ENCODE data around the gene CACNA2D3. TPM values are rescaled to one million over a fixed set of nuclear protein-coding genes. Genes with fewer than 3 reads are reported as not detected.

Gene CACNA2D3
- total RNA-seq, 6 donors from 2014 or later, result 2.9 to 16.8 (median 4.9) TPM

GRCh38 chr3:54520060-54520459 lies 397.7 kb downstream of the CACNA2D3 start:
- 71 to 79% methylated on average over 1 to 2 of the region's 2 CpGs for WGBS, 2 donors
- no peak for ATAC-seq (ENCODE audit: low FRiP score in 2 of 2)
- TF ChIP-seq EP300 (IDR thresholded peaks at IDR 0.05) (no peak), CTCF (IDR thresholded peaks at IDR 0.05) (no peak), POLR2A (IDR thresholded peaks at IDR 0.05) (no peak), POLR2AphosphoS5 (IDR thresholded peaks at IDR 0.05) (no peak)

DNA sequence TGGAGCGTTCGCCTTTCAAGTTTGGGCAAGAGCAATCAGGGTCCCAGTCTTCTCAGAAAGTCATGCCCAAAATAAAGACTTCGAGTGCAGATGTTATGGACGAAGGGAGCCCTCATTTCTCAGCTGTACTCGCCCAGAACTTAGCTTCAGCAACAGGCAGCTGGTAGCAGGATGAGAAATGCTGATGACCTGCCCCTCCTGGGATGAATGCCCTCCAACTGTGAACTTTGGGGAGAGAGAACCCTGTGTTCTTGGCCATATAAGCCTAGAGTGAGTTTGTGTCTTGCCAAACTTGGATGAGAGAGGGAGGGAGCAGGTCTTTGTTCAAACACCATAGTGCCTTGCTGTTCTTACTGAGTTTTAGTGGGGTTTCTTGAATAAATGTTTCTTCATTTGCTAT lies 405.2 kb downstream of the CACNA2D3 start:
- Histone ChIP-seq H3K4me1 (no peaks in the 10 kb centered on the region), H3K9me3 (peaks cover 0 to 18% (median 10%) of the 10 kb centered on the region in 4 donors), H3K36me3 (no peaks in the 10 kb centered on the region), H3K4me3 (no peak overlapping the region), H3K27ac (no peak overlapping the region), H3K27me3 (no peaks in the 10 kb centered on the region)
- ATAC-seq (ENCODE audit: low FRiP score in 2 of 2) (no peak), DNase-seq (no peak)
- no peak for TF ChIP-seq POLR2AphosphoS5 (IDR thresholded peaks at IDR 0.05)
- no peak for TF ChIP-seq POLR2A (IDR thresholded peaks at IDR 0.05)
- no peak for TF ChIP-seq CTCF (IDR thresholded peaks at IDR 0.05)
- TF ChIP-seq EP300 (IDR thresholded peaks at IDR 0.05), result no peak
- WGBS, 2 donors, result 83 to 93% methylated on average over 5 of the region's 5 CpGs

More at GRCh38 chr3:54520060-54520459, 397.7 kb downstream of the CACNA2D3 start:
- Histone ChIP-seq H3K36me3 (no peaks in the 10 kb centered on the region), H3K4me1 (no peaks in the 10 kb centered on the region), H3K27ac (no peak overlapping the region), H3K9me3 (peaks cover 0 to 8% (median 3%) of the 10 kb centered on the region in 4 donors), H3K27me3 (no peaks in the 10 kb centered on the region), H3K4me3 (no peak overlapping the region)
- no peak for DNase-seq

DNA sequence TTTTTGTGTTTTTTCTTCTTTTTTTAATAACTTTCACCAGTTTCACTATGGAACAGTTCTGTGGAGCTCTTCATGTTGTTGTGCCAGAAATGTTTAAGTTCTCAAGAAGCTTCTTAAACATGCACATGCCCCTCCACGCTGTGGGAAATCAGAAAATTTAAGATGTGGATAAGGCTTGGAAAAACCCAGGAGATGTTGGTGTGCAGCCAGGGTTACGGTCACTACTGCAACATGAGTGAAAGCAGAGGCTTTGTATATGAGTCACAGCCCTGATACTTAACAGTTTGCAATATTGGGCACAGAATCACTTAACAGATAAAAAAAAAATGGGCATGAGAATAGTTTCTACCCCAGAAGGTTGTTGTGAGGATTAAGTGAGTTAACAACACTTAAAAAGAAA lies 405.6 kb downstream of the CACNA2D3 start:
- no peak overlapping the region for H3K4me3 ChIP-seq
- DNase-seq, result no peak
- 70 to 71% methylated on average over 2 of the region's 2 CpGs for WGBS, 2 donors
- no peak for ATAC-seq (ENCODE audit: low FRiP score in 2 of 2)
- H3K27ac ChIP-seq, result no peak overlapping the region
- peaks cover 0 to 18% (median 9%) of the 10 kb centered on the region in 4 donors for H3K9me3 ChIP-seq
- no peaks in the 10 kb centered on the region for H3K27me3 ChIP-seq
- TF ChIP-seq POLR2A (IDR thresholded peaks at IDR 0.05) (no peak), CTCF (IDR thresholded peaks at IDR 0.05) (no peak), POLR2AphosphoS5 (IDR thresholded peaks at IDR 0.05) (no peak), EP300 (IDR thresholded peaks at IDR 0.05) (no peak)
- no peaks in the 10 kb centered on the region for H3K36me3 ChIP-seq
- H3K4me1 ChIP-seq, result no peaks in the 10 kb centered on the region

DNA sequence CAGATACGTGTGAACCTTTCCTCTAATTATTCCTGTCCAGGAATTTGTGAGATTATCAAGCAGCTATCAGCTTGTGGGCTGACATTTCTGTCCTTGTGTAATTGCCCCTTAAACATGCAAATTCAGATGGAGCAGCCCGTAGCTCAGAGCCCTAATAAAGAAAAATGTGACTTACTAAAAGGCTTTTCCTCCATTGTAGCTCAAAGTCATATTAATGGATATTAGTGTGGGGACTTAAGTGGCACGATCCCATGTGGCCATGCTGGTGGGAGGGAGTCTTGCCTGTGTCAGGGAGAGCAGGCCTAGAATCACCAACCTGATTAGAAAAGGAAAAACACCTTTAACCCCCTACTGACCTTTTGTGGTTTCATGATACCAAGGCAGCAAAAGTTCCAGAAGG lies 406.3 kb downstream of the CACNA2D3 start:
- 56 to 73% methylated on average over 3 of the region's 3 CpGs for WGBS, 2 donors
- Histone ChIP-seq H3K27ac (no peak overlapping the region), H3K36me3 (no peaks in the 10 kb centered on the region), H3K27me3 (no peaks in the 10 kb centered on the region), H3K4me3 (no peak overlapping the region), H3K9me3 (peaks cover 0 to 18% (median 9%) of the 10 kb centered on the region in 4 donors), H3K4me1 (no peaks in the 10 kb centered on the region)
- no peak for ATAC-seq (ENCODE audit: low FRiP score in 2 of 2)
- DNase-seq, result no peak
- no peak for TF ChIP-seq POLR2A (IDR thresholded peaks at IDR 0.05)
- TF ChIP-seq EP300 (IDR thresholded peaks at IDR 0.05), result no peak
- no peak for TF ChIP-seq POLR2AphosphoS5 (IDR thresholded peaks at IDR 0.05)
- no peak for TF ChIP-seq CTCF (IDR thresholded peaks at IDR 0.05)

GRCh38 chr3:54530091-54530490 lies 407.7 kb downstream of the CACNA2D3 start:
- 86 to 91% methylated on average over 5 of the region's 5 CpGs for WGBS, 2 donors
- Histone ChIP-seq H3K4me1 (no peaks in the 10 kb centered on the region), H3K9me3 (peaks cover 0 to 17% (median 8%) of the 10 kb centered on the region in 4 donors), H3K27ac (no peak overlapping the region), H3K27me3 (no peaks in the 10 kb centered on the region), H3K4me3 (no peak overlapping the region), H3K36me3 (no peaks in the 10 kb centered on the region)
- no peak for TF ChIP-seq CTCF (IDR thresholded peaks at IDR 0.05)
- no peak for TF ChIP-seq EP300 (IDR thresholded peaks at IDR 0.05)
- no peak for TF ChIP-seq POLR2A (IDR thresholded peaks at IDR 0.05)
- TF ChIP-seq POLR2AphosphoS5 (IDR thresholded peaks at IDR 0.05), result no peak
- no peak for ATAC-seq (ENCODE audit: low FRiP score in 2 of 2)
- DNase-seq, result no peak

Measured in upper lobe of left lung (tissue), 6 donors.